ENCODE results near the gene ATP6V1C2. TPM values are rescaled to one million over a fixed set of nuclear protein-coding genes. Genes with fewer than 3 reads are reported as not detected.

Gene ATP6V1C2
- total and polyA plus RNA-seq, 9 of the 15 experiments (the other 6 are each of a cell fraction or from before 2014, with no cell fraction given) = 0.01 to 0.31 (median 0.10) TPM; not detected in 4

- BruUV-seq (replicated peaks) = no TSS peak
- Histone ChIP-seq H3K27me3 (ENCODE audit: control insufficient read depth in 2 of 2, insufficient read depth in 2 of 2, low read length in 2 of 2) (no peaks in the 10 kb centered on the region), H3K4me3 (no peak overlapping the region), H4K20me1 (replicated peaks; ENCODE audit: control insufficient read depth, insufficient read depth, low read length) (peaks cover 14% of the 10 kb centered on the region), H3K9ac (ENCODE audit: insufficient read depth in 1 of 2, low read depth in 2 of 2, low read length in 2 of 2) (no peak overlapping the region), H3K79me2 (ENCODE audit: control insufficient read depth, insufficient read depth, low read length) (peaks cover 29% of the 10 kb centered on the region; the same call in 2 of the 3 replicates), H3K9me1 (ENCODE audit: control insufficient read depth, insufficient read depth, low read length) (peaks cover 3% of the 10 kb centered on the region), H3K27ac (ENCODE audit: extremely low read depth, low read depth, low read length) (no peak overlapping the region), H3K36me3 (ENCODE audit: control insufficient read depth, insufficient read depth, low read length) (peaks cover 95% of the 10 kb centered on the region), H3K4me2 (ENCODE audit: insufficient read depth, low read length) (no peak overlapping the region), H2AFZ (ENCODE audit: low read depth, low read length) (no peak overlapping the region), H3K9me3 (replicated peaks; ENCODE audit: control insufficient read depth, insufficient read depth, low read depth, low read length) (no peaks in the 10 kb centered on the region), H3K4me1 (replicated peaks in 1 of 2; ENCODE audit: control insufficient read depth in 2 of 2, insufficient read depth in 2 of 2, low read length in 2 of 2) (peaks cover 0 to 9% of the 10 kb centered on the region in 2 experiments; a peak in 2 of 5 replicates)
- in situ Hi-C loops (cut with MboI) (no loop called here), intact Hi-C loops (cut with micrococcal nuclease) (no loop called here)
- no peak for TF ChIP-seq SUPT5H (IDR thresholded peaks at IDR 0.05)
- peak; percentile 99 for TF ChIP-seq ZBTB33 (CRISPR knock-in tag; IDR thresholded peaks at IDR 0.05)
- no peak for TF ChIP-seq RUNX1 (IDR thresholded peaks at IDR 0.05; ENCODE audit: low read depth)
- peak in 1 of 3 experiments; percentile 15 for TF ChIP-seq YY1 (IDR thresholded peaks at IDR 0.05; ENCODE audit: borderline replicate concordance in 1 of 3, control insufficient read depth in 1 of 3, extremely low read depth in 1 of 3, insufficient read depth in 3 of 3, insufficient read length in 1 of 3, insufficient replicate concordance in 2 of 3, low read depth in 1 of 3, low read length in 2 of 3)
- no peak for TF ChIP-seq KLF6 (CRISPR knock-in tag; IDR thresholded peaks at IDR 0.05; ENCODE audit: borderline replicate concordance)
- no peak for TF ChIP-seq ZBTB9 (CRISPR knock-in tag; IDR thresholded peaks at IDR 0.05)
- 0 out of 6 replicates have a peak, but pooled peaks of 2 of the 3 experiments have one; percentile 20 to 24 for TF ChIP-seq CTCF (IDR thresholded peaks at IDR 0.05 in 2 of 3, conservative IDR thresholded peaks at IDR 0.05 in 1 of 3; ENCODE audit: insufficient read depth in 2 of 3, low read depth in 1 of 3, low read length in 3 of 3)
- CTCF ChIA-PET (ENCODE audit: low intra/inter-chr PET ratio) = no interaction called here
- 93% methylated on average over 16 of the region's 17 CpGs for WGBS (ENCODE audit: insufficient coverage, low coverage, missing lambda C conversion rate)
- FAIRE-seq (no peak), DNase-seq (ENCODE audit: extremely low read depth in 1 of 4, low spot score in 3 of 4) (no peak), ATAC-seq (peak; percentile 78)
- POLR2A ChIA-PET = interaction anchor here (0.6 to 1.0 kb wide), 2 partner anchors 7 to 19 kb away, joined by 3 read pairs; partner anchors contain the start of gene PDIA6
Observed at GRCh38 chr2:10792660-10793400, 71.4 kb downstream of the ATP6V1C2 start.

Data from K562 (cell line).